ENCODE results near the gene FGF8.
"Not testable (repeated sequence)": the region's sequence is repeated elsewhere in the genome, so short reads cannot be mapped to it uniquely, and the experiment has no call there.

Gene FGF8

DNA sequence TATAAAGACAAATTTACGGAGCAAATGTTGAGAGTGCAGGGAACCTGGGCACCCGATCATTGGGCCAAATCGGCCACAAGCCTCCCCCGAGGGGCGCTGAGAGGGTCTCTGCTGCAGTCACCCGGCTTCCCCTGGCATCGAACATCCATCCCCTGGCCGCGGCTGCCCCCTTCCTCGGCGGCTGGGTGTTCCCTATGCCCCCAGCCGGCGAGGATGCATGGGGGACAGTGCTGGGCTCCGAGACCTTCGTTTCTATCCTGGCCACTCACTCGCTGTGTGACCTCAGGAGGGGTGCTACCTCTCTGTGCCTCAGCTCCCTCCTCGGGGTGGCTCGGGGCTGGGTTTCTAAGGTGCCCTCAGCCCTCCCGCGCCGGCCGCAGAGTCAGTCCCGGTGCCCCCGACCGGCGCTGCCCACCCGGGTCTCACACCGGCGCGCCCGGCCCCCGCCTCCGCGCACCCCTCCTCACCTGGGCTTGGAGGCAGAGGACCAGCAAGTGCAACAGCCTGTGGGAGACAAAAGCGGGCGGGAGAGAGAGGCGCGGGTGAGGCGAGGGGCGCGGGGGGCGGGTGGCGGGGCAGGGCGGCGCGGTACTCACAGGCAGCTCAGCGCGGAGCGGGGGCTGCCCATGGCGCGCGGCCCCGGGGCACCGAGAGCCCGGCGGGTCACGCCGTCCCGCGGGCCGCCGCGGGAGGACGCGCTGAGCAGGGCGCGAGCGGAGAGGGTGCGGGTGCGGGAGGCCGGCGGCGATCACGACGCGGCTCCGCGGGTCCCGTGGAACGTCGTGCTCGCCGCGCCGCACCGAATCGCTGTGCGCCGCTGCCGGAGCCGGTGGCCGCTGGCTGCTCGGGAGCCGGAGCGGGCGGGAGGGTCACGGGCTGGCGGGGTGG lies at the start of gene FGF8:
FGF8 (minus strand) TSS at position 842 of the 888 bp plus-strand sequence; CDS start at position 628, 214 bp downstream.
- H3K4me3 ChIP-seq (ENCODE audit: low read depth, low read length): peak within 1 kb of the TSS; percentile 24

GRCh38 chr10:101824736-101825135 lies 48.8 kb upstream of the FGF8 start:
- H3K4me3 ChIP-seq (ENCODE audit: low read depth, low read length): no peak overlapping the region

GRCh38 chr10:101818872-101819633 lies 43.1 kb upstream of the FGF8 start:
- H3K4me3 ChIP-seq (ENCODE audit: low read depth, low read length): peak overlapping the region; percentile 72

- peak within 1 kb of the TSS; percentile 97 for H3K4me3 ChIP-seq (ENCODE audit: low read depth, low read length)
Measured at GRCh38 chr10:101818119-101818871, 42.4 kb upstream of the FGF8 start, which contains the start of gene OGA. Gene OGA (minus strand): TSS chr10:101818444. CDS start chr10:101818022, 422 bp downstream.

- H3K4me3 ChIP-seq (ENCODE audit: low read depth, low read length): peak overlapping the region; percentile 97
Measured at GRCh38 chr10:101817337-101818118, 41.6 kb upstream of the FGF8 start.

- H3K4me3 ChIP-seq (ENCODE audit: low read depth, low read length): peak overlapping the region; percentile 97
Measured at GRCh38 chr10:101816913-101817336, 41.0 kb upstream of the FGF8 start.

DNA sequence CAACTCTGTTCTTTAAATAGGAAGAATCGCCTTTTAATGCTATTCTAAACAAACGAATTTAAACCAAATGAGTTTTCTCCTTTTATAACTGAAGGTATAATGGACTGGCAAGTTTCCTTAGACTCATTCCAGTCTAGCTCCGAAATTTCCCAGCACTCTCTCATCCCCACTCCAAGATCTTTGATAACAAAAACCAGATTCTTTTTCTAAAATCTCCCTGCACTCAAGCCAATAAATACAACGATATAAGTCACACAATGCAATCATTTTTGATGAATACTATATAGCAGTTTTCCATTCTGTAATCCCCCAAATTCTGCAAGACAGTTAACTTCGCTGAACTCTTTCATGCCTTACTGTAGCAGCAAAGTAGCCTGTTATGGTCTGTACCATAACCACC lies 40.5 kb upstream of the FGF8 start:
- peak overlapping the region; percentile 97 for H3K4me3 ChIP-seq (ENCODE audit: low read depth, low read length)

DNA sequence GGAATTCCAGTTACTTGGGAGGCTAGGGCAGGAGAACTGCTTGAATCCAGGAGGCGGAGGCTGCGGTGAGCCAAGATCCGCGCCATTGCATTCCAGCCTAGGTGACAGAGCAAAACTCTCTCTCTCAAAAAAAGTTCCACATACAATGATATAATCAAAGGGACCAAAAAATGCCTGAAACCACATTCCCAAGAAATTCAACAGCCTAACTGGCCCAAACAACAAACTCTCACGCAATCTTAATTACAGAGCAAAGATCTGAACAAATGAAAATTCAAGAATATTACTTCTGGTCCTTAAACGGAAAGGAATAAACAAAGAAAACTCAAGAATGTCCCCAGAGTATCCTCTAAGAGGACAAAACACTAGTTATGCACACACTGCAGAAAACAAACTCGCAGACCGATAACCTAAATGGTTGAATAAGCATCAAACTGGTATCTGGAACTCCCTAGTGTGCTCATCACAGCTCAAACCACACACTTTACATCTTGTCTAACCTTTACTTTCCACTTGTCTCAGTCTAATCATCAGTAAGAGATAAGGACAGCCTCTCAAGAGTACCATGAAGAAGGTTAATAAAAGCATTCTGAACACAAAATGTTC lies 38.7 kb upstream of the FGF8 start:
- no peak overlapping the region for H3K4me3 ChIP-seq (ENCODE audit: low read depth, low read length)

DNA sequence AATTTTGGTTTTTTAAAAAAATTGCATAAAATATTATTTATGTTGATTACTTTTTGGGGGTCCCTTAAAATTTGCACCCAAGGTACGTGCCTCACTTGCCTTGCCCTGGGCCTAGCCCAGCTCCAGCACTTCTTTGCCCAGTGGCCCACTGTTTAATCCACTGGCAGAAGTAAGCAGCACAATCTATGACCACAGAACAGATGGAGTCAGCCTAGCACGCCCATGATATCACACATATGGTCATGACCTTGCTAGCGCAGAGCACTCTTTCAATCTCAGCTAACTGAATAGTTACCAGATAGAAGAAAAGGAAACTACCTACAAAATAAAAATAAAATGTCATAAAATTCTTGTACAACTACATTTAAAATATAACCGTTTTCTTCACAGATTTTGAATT lies 36.7 kb upstream of the FGF8 start:
- H3K4me3 ChIP-seq (ENCODE audit: low read depth, low read length): no peak overlapping the region

DNA sequence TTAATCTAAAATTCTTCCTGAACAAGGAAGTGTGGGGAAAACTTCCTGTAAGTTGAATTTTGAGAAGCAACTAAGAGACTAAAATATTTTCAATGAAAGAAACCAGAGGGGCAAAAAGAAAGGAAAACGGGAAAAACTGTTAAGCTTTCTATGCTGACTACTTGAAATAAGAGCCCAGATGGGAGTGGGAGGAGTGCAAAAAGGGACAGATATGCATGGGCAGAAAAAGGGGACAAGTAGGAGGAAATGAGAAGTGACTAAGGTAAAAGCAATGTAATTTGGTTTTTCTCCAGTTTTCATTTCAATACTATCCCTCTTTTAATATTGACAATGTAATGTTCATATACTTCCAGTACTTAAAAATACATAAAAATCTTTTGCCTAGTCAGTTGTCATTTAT lies 31.2 kb upstream of the FGF8 start:
- no peak overlapping the region for H3K4me3 ChIP-seq (ENCODE audit: low read depth, low read length)

DNA sequence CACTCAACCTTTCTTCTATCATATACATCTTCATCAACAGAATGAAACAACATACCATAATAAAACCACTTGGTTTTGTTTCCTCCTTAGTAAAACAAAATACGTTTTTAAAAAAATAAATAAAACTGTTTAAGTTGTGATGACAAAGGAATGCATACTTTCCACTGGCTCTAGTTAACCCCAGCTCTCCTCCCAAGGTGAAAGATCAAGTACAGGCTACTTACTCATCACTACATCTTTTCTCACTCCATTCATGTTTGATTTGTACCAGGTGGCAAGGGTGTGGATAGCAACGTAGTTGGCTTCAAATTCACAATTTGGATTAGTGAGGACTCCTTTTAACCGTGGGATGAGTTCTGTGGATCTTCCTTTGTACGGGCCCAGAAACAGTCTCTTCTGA lies 27.6 kb upstream of the FGF8 start:
- no peak overlapping the region for H3K4me3 ChIP-seq (ENCODE audit: low read depth, low read length)

GRCh38 chr10:101797403-101798059 lies 21.6 kb upstream of the FGF8 start:
- no peak overlapping the region for H3K4me3 ChIP-seq (ENCODE audit: low read depth, low read length)

GRCh38 chr10:101793526-101793925 lies 17.6 kb upstream of the FGF8 start:
- no peak overlapping the region for H3K4me3 ChIP-seq (ENCODE audit: low read depth, low read length)

GRCh38 chr10:101789686-101790085 lies 13.8 kb upstream of the FGF8 start:
- no peak overlapping the region for H3K4me3 ChIP-seq (ENCODE audit: low read depth, low read length)

DNA sequence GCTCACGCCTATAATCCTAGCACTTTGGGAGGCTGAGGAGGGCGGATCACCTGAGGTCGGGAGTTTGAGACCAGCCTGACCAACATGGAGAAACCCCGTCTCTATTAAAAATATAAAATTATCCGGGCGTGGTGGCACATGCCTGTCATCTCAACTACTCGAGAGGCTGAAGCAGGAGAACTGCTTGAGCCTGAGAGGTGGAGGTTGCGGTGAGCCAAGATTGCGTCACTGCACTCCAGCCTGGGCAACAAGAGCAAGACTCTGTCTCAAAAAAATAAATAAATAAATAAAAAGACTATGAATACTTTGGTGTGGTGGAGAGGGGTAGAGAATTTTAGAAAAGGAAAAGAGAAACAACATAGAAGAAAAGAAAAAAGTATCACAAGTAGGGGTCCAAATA lies 13.3 kb upstream of the FGF8 start:
- H3K4me3 ChIP-seq (ENCODE audit: low read depth, low read length): not testable (repeated sequence)

GRCh38 chr10:101785801-101786200 lies 9.9 kb upstream of the FGF8 start:
- no peak overlapping the region for H3K4me3 ChIP-seq (ENCODE audit: low read depth, low read length)

DNA sequence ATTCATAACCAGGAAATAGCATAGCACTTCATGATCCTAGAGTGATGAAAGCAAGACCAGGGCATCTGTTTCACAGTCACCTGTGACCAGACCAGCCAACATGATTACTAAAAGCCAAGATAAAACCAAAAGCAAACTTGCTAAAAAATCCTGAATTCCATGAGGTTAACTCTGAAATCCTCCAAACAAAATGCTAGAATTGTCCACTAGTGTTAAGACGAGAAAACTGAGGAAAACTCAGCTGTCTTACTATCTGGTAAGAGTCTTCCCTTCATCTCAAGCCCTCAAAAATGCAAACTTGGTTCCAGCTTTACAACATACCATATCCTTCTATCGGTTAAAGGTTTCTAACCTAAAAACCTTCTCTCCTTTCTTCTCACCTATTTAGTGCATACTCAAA lies 8.6 kb upstream of the FGF8 start:
- H3K4me3 ChIP-seq (ENCODE audit: low read depth, low read length): no peak overlapping the region

GRCh38 chr10:101783736-101784118 lies 7.8 kb upstream of the FGF8 start:
- peak overlapping the region; percentile 95 for H3K4me3 ChIP-seq (ENCODE audit: low read depth, low read length)

All from iPS-11a (cell line).